HepG2 (cell line): ENCODE measurements around the gene MPC2. TPM values are rescaled to one million over a fixed set of nuclear protein-coding genes. Genes with fewer than 3 reads are reported as not detected.

Source experiments
- FOXA3 ChIP-seq: IDR thresholded peaks from 2 replicates; pipeline ENCODE4 v1.6.1; 2016; ENCODE audit warnings: missing genetic modification reagents, missing compliant biosample characterization
- HES4 ChIP-seq: sonication (generic); formaldehyde crosslinking; IDR thresholded peaks from 2 replicates; pipeline ENCODE4 v1.9.0; 2021; ENCODE audit warnings: mild to moderate bottlenecking, missing genetic modification reagents, borderline replicate concordance
- RBM39 ChIP-seq: fragments of 200-400 bp; formaldehyde crosslinking; IDR thresholded peaks from one replicate; pipeline ENCODE4 v1.6.1; 2018; ENCODE audit warnings: antibody characterized with exemption, mild to moderate bottlenecking, low read depth, low read length; ENCODE audit not compliant: poor library complexity, severe bottlenecking
- SP1 ChIP-seq, 2 experiments: fragments of 450-650 bp in 1 of 2; sonication (generic) in 1 of 2; formaldehyde crosslinking in 1 of 2; IDR thresholded peaks; 2 replicates each; pipeline versions ENCODE4 v1.4.0 to v1.6.1; 2016 to 2020; ENCODE audit warnings: missing genetic modification reagents in 1 of 2
- SYNCRIP ChIP-seq: fragments of 200-400 bp; formaldehyde crosslinking; IDR thresholded peaks from 2 replicates; pipeline ENCODE4 v1.6.1; 2018; ENCODE audit warnings: mild to moderate bottlenecking, low read depth, low read length; ENCODE audit not compliant: insufficient read depth
- TCF12 ChIP-seq, 2 experiments: fragments of 450-650 bp in 1 of 2; sonication (generic) in 1 of 2; formaldehyde crosslinking in 1 of 2; IDR thresholded peaks; 2 replicates each; pipeline versions ENCODE4 v1.6.1 to v1.8.0; 2017 to 2022; ENCODE audit warnings: antibody characterized with exemption in 1 of 2, mild to moderate bottlenecking in 1 of 2, missing genetic modification reagents in 1 of 2, moderate library complexity in 1 of 2
- ZFAT ChIP-seq: sonication (generic); formaldehyde crosslinking; conservative IDR thresholded peaks from 2 replicates; pipeline ENCODE4 v1.8.1; 2023; ENCODE audit warnings: missing genetic modification reagents, inconsistent platforms
- ZNF234 ChIP-seq: sonication (generic); formaldehyde crosslinking; conservative IDR thresholded peaks from 2 replicates; pipeline ENCODE4 v1.5.1; 2020; ENCODE audit warnings: mild to moderate bottlenecking, missing genetic modification reagents
- ZNF614 ChIP-seq: IDR thresholded peaks from 2 replicates; pipeline ENCODE4 v1.6.1; 2018; ENCODE audit warnings: missing biosample characterization, missing genetic modification reagents, inconsistent platforms, borderline replicate concordance
- ZNF772 ChIP-seq: sonication (generic); formaldehyde crosslinking; IDR thresholded peaks from 2 replicates; pipeline ENCODE4 v1.5.0; 2020; ENCODE audit warnings: mild to moderate bottlenecking, missing genetic modification reagents
- ZNF816 ChIP-seq: sonication (generic); formaldehyde crosslinking; IDR thresholded peaks from 2 replicates; pipeline ENCODE4 v1.8.0; 2022; ENCODE audit warnings: missing genetic modification reagents, mild to moderate bottlenecking, borderline replicate concordance
- ZNF850 ChIP-seq: sonication (generic); formaldehyde crosslinking; conservative IDR thresholded peaks from 2 replicates; pipeline ENCODE4 v1.9.0; 2021; ENCODE audit warnings: mild to moderate bottlenecking, missing genetic modification reagents
- polyA plus RNA-seq, 8 experiments: library from polyadenylated mRNA; depleted of rRNA in 3 of 8; stranded (reverse) in 7 of 8; unstranded in 1 of 8; fragments of >200 nt; fragmentation: Illumina TruSeq in 4 of 8; extraction: Trizol in 4 of 8; gene quantifications; 2 replicates each; pipeline versions ENCODE4 v1.2.1 to v1.2.3, GENCODE V29; 2011 to 2016; ENCODE audit warnings: low read depth in 4 of 8, missing spikeins in 1 of 8, mixed read lengths in 1 of 8; ENCODE audit not compliant: insufficient read depth in 1 of 8
- total RNA-seq, 5 experiments: library from RNA; depleted of rRNA; stranded (reverse); fragments of >200 nt; fragmentation: Illumina TruSeq; extraction: Trizol; gene quantifications; 2 replicates each; pipeline ENCODE4 v1.2.3, GENCODE V29; 2016; ENCODE audit warnings: low read depth in 1 of 5
- TF ChIP-seq, protein P1 (sequence below): sonication (generic); formaldehyde crosslinking; IDR thresholded peaks from 2 replicates; pipeline ENCODE4 v1.5.1; 2020; ENCODE audit warnings: mild to moderate bottlenecking, missing genetic modification reagents, borderline replicate concordance
- TF ChIP-seq, protein P2 (sequence below): sonication (generic); formaldehyde crosslinking; IDR thresholded peaks from 2 replicates; pipeline ENCODE4 v1.9.0; 2021; ENCODE audit warnings: missing genetic modification reagents, borderline replicate concordance
- TF ChIP-seq, protein P3 (sequence below): sonication (generic); formaldehyde crosslinking; conservative IDR thresholded peaks from 2 replicates; pipeline ENCODE4 v1.4.0; 2020; ENCODE audit warnings: missing genetic modification reagents

The MPC2 gene
- total and polyA plus RNA-seq, 2 of the 13 experiments (the other 11 are each of a cell fraction or from before 2014, with no cell fraction given) = 38.8 to 136 TPM

DNA sequence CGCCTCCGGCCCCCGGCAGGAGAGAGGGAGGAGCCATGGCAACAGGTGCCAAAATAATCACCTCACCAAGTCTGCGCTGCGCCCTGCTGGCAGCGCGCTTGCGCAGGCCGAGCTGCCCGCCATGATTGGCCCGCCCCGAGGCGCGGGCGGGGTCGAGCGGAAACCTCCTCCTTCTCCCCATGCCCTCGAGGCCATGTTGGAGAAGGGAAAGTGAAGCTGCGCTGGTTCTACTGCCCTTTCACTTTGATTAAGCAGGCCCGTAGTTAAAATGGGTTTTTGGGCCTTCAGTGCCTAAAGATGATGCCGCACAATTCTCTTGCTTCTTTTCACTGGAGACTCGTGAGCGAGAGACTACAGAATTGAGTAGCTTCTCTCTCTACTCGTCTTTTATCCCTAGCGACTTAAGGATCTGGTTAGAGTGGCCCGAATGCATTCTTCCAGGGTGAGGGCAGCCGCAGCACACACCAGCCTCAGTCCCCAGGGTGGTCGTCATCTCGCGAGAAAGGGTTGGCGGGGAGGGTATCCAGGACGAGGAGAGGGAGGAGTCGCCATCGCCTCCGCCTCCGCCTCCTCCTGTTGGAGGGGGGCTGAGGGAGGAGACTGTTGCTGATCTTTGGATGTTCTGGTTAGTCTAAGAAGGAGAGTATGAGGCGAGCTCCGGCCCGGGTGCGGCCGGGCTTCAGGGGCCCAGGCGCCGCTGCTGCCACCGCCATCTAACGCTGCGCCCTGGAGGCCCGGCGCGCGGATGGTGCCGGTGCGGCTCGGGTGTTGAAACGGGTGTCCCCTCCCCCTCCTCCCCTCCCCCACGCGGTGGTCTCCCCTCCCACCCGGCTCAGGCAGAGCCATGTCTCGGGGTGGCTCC, 573 bp downstream of the MPC2 start, which contains the start of gene DCAF6 (continued):
- TF ChIP-seq, protein P1, sequence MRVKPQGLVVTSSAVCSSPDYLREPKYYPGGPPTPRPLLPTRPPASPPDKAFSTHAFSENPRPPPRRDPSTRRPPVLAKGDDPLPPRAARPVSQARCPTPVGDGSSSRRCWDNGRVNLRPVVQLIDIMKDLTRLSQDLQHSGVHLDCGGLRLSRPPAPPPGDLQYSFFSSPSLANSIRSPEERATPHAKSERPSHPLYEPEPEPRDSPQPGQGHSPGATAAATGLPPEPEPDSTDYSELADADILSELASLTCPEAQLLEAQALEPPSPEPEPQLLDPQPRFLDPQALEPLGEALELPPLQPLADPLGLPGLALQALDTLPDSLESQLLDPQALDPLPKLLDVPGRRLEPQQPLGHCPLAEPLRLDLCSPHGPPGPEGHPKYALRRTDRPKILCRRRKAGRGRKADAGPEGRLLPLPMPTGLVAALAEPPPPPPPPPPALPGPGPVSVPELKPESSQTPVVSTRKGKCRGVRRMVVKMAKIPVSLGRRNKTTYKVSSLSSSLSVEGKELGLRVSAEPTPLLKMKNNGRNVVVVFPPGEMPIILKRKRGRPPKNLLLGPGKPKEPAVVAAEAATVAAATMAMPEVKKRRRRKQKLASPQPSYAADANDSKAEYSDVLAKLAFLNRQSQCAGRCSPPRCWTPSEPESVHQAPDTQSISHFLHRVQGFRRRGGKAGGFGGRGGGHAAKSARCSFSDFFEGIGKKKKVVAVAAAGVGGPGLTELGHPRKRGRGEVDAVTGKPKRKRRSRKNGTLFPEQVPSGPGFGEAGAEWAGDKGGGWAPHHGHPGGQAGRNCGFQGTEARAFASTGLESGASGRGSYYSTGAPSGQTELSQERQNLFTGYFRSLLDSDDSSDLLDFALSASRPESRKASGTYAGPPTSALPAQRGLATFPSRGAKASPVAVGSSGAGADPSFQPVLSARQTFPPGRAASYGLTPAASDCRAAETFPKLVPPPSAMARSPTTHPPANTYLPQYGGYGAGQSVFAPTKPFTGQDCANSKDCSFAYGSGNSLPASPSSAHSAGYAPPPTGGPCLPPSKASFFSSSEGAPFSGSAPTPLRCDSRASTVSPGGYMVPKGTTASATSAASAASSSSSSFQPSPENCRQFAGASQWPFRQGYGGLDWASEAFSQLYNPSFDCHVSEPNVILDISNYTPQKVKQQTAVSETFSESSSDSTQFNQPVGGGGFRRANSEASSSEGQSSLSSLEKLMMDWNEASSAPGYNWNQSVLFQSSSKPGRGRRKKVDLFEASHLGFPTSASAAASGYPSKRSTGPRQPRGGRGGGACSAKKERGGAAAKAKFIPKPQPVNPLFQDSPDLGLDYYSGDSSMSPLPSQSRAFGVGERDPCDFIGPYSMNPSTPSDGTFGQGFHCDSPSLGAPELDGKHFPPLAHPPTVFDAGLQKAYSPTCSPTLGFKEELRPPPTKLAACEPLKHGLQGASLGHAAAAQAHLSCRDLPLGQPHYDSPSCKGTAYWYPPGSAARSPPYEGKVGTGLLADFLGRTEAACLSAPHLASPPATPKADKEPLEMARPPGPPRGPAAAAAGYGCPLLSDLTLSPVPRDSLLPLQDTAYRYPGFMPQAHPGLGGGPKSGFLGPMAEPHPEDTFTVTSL (CRISPR knock-in tag) = peak; percentile 35
- TF ChIP-seq SYNCRIP = no peak
- TF ChIP-seq, protein P2, sequence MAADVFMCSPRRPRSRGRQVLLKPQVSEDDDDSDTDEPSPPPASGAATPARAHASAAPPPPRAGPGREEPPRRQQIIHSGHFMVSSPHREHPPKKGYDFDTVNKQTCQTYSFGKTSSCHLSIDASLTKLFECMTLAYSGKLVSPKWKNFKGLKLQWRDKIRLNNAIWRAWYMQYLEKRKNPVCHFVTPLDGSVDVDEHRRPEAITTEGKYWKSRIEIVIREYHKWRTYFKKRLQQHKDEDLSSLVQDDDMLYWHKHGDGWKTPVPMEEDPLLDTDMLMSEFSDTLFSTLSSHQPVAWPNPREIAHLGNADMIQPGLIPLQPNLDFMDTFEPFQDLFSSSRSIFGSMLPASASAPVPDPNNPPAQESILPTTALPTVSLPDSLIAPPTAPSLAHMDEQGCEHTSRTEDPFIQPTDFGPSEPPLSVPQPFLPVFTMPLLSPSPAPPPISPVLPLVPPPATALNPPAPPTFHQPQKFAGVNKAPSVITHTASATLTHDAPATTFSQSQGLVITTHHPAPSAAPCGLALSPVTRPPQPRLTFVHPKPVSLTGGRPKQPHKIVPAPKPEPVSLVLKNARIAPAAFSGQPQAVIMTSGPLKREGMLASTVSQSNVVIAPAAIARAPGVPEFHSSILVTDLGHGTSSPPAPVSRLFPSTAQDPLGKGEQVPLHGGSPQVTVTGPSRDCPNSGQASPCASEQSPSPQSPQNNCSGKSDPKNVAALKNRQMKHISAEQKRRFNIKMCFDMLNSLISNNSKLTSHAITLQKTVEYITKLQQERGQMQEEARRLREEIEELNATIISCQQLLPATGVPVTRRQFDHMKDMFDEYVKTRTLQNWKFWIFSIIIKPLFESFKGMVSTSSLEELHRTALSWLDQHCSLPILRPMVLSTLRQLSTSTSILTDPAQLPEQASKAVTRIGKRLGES (CRISPR knock-in tag) = no peak
- TF ChIP-seq FOXA3 (CRISPR knock-in tag) = peak; percentile 17; the same call in 1 of the 2 replicates
- no peak for TF ChIP-seq TCF12 (IDR thresholded peaks at IDR 0.05)
- TF ChIP-seq TCF12 (CRISPR knock-in tag; IDR thresholded peaks at IDR 0.05) = no peak
- 0 out of 2 replicates have a peak, but pooled peaks have one; percentile 27 for TF ChIP-seq ZNF234 (CRISPR knock-in tag)
- no peak; the same call in 1 of the 2 replicates for TF ChIP-seq ZNF772
- 0 out of 2 replicates have a peak, but pooled peaks have one; percentile 35 for TF ChIP-seq HES4 (CRISPR knock-in tag)
- peak; percentile 60; the same call in 1 of the 2 replicates for TF ChIP-seq ZNF614 (CRISPR knock-in tag)
- TF ChIP-seq, protein P3, sequence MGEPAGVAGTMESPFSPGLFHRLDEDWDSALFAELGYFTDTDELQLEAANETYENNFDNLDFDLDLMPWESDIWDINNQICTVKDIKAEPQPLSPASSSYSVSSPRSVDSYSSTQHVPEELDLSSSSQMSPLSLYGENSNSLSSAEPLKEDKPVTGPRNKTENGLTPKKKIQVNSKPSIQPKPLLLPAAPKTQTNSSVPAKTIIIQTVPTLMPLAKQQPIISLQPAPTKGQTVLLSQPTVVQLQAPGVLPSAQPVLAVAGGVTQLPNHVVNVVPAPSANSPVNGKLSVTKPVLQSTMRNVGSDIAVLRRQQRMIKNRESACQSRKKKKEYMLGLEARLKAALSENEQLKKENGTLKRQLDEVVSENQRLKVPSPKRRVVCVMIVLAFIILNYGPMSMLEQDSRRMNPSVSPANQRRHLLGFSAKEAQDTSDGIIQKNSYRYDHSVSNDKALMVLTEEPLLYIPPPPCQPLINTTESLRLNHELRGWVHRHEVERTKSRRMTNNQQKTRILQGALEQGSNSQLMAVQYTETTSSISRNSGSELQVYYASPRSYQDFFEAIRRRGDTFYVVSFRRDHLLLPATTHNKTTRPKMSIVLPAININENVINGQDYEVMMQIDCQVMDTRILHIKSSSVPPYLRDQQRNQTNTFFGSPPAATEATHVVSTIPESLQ (CRISPR knock-in tag) = no peak
- no peak; the same call in 1 of the 2 replicates for TF ChIP-seq ZNF850 (CRISPR knock-in tag)
- peak; percentile 66 for TF ChIP-seq SP1 (IDR thresholded peaks at IDR 0.05)
- TF ChIP-seq SP1 (CRISPR knock-in tag; IDR thresholded peaks at IDR 0.05) = peak; percentile 59
- no peak for TF ChIP-seq RBM39
- peak; percentile 25; the same call in 1 of the 2 replicates for TF ChIP-seq ZNF816
- TF ChIP-seq ZFAT (CRISPR knock-in tag) = no peak
